Measurements from ENCODE around the gene ZNF335.
"Not testable (repeated sequence)": the region's sequence is repeated elsewhere in the genome, so short reads cannot be mapped to it uniquely, and the experiment has no call there.

ZNF335 gene

DNA sequence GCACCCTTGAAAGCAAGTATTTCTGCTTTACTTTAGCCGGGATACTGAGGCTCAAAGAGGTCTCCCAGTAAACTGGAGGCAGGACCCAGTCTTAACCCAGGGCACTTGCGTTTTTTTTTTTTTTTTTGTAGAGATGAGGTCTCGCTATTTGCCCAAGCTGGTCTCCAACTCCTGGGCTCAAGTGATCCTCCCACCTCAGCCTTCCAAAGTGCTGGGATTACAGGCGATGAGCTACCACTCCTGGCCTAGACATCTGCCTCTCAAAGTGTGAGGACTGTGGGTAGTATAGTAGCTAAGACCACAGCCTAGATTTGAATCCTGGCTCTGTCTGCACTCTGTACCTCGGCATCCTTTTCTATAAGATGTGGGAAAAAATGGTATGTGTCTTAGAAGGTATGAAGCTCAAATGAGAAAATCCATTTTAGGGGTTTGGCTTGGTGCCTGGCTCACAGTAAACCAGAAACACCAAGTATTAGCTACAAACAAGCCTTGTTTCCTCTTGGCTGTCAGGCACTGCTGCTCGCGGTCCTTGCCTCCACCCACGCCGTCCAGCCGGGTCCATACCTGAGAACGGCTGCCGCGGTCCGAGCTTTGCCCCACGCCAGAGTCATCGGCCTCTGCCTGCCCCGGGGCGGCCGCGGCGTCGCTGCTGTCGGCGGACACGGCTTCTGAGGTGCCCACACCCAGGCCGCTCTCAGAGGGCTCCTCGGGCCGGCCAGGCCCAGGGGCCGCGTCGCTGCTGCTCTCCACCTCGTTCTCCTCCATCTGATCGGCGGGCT is 1.2 kb downstream of the ZNF335 start:
- no peak for DNase-seq (ENCODE audit: low spot score)

DNA sequence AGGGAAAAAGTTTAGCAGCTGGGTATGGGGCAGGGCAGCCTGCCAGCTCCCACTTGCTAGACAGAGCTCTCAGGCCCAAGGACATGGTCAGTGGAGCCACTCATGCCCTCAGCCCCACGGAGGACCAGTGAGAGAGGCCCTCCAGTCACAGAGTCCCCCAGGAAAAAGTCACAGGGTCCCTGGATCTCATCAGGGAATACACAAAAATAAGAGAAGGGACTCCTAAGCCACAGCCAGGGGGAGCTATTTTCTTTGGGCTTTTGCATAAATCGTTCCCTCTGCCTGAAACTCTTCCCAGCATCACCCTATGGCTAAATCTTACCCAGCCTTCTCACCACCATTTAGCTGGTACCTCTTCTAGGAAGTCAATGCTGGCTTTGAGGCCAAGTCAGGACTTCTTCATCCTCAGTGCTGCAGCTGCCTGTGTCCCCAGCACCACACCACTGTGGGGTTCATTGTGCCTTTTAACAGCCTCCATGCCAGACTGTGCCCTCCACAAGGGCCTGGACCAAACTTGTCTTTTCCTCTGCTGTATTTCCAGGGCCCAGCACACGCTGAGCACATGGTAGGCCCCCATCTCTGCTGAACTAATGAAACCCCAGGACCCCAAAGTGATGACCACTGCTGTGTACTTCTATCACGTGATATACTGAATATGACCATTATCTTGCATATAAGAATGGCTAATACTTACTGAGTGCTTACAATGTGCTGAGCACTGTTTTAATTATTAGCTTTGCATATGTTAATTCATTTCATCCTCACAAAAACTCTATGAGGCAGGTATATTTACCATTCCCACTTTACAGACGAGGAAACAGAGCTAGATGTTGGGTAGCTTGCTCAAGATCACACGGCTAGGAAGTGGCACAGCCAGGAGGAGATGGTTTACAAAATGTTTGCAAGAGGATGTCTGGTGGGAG is 2.0 kb downstream of the ZNF335 start:
- peak; percentile 81 for DNase-seq (ENCODE audit: low spot score)

DNA sequence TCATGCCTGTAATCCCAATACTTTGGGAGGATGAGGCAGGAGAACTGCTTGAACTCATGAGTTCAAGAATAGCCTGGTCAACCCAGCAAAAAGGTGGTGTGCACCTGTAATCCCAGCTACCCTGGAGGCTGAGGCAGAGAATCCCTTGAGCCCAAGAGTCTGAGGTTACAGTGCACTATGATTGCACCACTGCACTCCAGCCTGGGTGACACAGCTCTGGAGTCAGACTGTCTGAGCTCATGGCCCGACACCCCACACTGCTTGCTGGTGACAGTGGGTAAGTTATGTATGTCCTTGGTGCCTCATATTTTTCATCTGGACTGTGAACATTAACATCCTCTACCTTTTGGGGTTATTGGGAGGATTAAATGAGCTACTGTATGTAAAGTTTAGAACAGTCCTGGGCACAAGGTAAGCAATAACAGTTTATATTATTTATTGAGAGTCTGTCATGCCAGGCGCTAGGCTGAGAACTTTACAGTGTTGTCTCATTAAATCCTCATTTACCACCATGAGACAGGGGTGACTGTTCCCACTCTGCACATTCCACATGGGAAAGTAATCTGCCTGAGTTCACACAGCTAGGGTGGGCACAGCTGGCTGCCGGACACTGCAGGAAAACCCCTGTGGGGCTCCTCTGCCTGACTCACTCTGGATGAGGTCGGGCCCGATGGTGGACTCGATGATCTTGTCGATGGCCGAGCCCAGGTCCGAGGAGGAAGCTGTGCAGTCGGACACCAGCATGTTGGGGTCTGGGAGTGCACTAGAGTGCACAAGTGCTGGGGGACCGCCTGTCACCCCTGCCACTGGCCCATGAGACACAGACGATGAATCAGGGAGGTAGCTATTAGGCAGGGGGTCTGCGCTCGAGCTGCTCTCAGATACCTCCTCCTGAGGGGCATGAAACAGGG is 2.9 kb downstream of the ZNF335 start:
- no peak for DNase-seq (ENCODE audit: low spot score)

DNA sequence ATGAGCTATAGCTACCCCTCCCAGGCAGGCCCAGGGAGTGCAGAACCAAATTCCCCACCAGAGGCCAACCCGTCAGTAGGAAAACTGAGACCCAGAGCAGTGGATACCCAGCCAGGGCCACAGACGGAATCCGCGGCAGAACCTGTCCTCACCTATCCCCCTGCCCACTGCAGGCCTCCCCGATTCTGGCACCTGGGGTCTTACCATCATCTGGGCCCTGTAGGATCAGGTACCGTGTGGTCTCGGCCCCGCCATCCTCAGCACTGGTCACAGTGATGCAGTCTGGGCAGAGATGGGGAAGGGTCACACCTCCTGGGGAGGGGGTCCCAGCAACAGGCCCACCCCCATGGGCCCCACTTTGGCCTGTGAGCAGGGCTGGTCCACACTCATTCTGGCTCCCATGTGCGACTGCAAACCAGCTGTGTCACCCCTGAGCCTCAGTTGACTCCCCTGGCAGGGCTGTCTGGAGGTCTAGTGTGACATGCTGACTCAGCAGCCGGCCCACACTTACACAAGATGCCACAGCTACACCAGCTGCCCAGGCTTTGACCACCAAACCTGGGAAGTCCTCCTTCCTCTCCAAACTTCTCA is 3.8 kb downstream of the ZNF335 start:
- no peak for DNase-seq (ENCODE audit: low spot score)

DNA sequence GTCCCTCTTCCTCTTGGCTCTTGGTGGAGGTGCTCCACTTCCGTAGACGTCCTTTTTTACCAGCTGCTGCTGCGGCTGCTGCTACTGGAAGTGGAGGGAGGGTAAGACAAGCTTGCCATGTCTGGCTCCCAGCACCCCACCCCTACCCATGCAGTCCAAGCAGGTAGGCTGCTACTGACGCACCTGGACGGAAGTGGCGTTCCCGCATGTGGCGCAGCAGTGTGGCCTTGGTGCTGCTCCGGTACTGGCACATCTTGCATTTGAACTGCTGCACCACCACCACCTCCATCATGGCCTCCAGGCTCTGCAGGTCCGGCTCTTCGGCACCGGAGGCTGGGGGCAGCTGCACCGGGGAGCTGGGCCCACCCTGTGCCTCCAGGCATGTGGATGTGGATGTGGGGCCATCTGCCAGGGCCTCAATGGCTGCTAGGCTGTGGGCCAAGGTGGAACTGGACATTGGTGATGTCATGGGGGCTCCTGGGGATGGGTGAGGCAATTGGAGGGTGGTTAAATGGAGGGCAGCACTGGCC is 4.4 kb downstream of the ZNF335 start:
- no peak for DNase-seq (ENCODE audit: low spot score)

DNA sequence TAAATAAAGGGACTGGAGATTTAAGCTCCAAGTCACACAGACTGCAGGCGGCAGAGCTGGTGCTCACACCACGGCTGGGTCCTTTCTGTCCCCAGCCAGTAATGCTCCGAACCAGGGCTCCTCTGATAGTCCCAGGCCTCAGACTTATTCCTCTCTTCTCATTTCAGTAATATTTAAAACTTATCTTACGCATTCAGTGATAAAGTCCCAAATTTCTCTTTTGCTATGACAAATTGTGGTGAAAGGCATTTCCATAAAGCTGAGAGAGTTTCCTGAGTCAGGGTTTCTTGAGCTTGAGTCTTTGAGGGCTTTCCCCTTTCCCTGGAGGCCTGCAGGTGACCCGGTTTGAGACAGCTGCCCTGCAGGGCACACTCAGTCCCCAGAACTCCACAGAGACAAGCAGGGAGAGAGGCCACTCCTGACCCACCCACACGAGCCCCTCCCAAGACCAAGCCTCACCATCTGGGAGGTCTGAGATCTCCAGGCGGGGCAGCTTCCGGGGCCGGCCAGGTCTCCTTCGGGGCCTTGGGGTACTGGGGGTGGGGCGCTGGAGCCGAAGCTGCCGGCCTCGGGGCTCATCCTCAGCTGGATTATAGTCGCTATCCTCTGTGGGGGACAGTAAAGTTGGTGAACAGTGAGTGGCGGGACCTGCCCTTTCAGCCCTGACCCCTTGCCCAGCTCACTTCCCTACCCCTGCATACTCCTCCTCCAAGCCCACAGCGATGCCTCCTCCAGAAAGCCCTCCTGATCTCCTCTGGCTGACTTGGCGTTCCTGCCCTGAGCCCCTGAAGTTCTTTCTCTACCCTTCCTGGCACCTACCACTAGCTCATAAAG is 6.6 kb downstream of the ZNF335 start:
- DNase-seq (ENCODE audit: low spot score), result no peak

DNA sequence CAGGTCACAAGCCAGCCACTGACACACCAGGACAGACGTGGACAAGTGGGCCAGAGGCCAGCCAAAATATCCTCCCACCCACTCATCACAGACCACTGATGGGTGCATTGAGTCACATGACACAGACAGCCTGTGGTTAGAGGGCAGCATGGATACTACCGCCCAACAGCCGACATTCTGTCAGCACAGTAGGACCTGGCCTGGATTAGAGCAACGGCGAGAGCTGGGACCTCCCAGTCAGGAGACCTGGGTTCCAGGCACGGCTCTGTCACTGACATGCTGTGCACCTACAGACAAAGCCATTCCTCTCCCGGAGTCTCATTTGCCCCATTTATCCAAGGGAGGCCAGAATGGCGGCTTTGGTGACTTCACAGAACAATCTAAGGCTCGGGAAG is 8.0 kb downstream of the ZNF335 start:
- no peak for DNase-seq (ENCODE audit: low spot score)

DNA sequence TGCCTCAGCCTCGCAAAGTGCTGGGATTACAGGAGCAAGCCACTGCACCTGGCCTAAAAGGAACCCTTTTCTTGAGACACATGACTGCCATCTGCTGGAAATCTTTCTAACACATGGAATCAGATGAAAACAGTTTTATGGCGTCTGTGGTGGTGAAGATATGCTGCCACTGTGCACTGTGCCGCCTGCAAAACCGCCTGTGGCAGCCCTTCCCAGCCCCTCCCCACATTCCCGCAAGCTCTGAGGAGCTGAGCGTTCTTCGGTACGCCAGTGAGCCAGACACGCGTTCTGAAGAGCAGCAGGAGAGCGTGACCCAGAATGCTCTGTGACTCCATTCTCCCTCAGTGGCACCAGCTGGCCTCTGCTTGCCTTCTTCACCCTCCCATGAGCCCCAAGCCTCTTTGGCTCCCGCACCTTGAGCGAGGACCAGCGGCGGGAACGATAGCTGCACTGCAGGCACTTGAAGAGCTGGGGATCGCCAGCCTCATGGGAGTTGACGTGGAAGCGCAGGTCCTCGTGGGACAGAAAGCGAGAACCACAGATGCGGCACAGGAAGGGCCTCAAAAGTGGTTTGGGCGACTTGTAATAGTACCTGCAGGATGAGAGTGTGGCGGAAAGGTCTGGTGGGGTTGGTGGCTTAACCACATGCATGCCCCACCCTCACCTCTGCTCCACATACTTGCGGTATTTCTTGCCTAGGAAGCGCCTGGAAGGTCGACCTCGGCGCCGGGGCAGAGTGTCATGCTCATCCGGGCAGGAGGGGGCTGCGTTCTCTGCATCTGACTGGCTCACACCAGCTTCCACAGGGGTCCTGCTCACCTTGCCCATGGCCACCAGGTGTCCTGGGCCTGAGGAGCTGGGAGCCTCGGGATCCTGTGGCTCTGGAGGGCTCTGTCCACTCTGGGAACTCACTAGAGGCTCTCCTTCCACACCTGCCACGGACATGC is 8.7 kb downstream of the ZNF335 start:
- peak; percentile 55 for DNase-seq (ENCODE audit: low spot score)

DNA sequence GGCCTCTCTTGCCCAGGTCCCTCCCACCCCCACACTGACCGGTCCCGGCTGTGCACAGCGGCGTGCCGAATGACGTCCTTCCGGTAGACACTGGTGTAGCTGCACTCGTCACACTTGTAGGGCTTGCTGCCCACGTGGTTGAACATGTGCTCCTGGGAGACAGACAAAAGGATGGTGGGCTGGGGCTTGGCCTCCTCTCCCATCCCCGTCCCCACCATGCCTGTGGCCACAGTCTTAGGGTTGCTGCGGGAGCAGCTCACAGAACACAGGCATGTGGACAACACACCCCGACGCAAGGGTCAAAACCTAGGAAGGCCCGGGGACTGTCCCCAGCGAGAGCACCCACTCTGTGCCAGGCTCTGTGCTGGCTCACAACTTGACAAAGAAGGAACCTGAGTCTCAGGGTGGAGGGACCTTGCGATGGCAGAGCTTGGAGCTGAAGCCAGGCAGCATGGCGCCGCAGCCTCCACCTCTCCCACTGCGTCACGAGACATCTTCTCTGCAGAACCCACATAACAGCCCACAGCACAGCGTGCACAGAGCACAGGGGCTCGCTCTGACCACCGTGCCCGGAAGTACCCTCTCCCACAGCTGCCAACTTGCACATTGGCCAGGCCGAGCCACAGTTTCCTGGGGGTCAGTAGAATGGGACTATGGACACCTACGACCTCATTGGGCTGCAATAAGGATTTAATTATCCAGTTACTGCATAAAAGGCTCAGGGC is 9.8 kb downstream of the ZNF335 start:
- no peak for DNase-seq (ENCODE audit: low spot score)

DNA sequence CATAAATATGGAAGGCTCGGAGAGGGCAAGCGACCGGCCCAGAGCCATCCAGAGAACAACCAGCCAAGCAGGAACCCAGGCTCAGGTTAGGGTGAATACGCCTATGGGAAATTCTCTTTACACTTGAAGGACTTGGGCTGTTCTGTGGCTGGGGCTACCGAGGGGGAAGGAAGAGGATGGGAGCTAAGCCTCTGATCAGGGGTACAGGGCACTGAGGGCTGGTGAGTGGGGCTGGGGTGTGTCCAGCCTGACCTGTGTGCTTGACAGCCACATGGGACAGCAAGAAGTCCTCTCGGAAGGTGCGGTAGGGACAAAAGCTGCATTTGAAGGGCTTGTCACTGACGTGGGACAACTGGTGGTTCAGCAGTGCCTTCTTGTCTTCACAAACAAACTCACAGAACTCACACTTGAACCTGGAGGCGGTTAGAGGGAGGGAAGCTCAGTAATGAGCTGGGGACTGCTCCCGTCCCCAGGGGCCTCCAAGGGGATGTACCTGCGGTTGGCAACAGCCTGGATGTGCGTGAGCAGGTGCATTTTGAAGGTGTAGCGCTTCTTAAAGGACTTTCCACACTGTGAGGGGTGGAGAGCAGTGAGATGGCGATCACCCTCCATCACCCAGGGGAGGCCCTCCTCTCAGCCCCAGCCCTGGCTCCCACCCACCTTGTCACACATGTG is 11.9 kb downstream of the ZNF335 start:
- DNase-seq (ENCODE audit: low spot score), result no peak

DNA sequence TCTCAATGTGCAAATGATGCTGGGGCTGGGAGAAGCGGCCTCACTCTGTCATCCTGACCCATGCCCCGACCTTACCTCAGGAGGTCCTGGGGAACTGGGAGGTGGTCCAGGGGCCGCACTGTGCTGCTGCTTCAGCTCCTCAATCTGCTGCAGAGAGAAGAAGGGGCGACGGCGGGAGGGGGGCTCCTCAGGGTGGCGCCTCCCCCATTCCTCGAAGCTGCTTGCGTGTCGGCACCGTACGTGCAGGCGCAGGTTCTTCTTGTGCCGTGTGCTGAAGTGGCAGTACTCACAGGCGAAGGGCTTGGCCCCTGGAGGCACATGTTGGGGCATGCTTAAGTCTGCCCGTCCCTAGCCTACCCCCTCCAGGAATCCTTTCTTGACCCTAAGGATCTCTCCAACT is 12.9 kb downstream of the ZNF335 start:
- no peak for DNase-seq (ENCODE audit: low spot score)

DNA sequence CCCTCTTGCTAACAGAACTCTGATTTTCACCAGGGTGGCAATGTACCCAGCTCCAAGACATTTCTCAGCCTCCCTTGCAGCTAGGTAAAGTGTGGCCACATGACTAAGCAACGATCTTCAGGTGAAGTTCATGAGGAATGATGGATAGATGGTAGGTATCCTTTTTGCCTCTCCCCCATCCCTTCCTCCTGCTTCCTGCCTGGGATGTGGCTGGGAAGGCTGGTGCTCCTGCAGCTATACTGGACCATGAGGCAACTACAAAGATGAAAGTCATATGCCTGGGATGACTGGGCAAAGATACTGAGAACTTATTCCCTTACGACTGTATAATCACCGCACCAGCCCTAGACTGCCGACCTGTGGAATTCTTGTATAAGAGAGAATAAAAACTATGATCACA is 13.4 kb downstream of the ZNF335 start:
- no peak for DNase-seq (ENCODE audit: low spot score)

DNA sequence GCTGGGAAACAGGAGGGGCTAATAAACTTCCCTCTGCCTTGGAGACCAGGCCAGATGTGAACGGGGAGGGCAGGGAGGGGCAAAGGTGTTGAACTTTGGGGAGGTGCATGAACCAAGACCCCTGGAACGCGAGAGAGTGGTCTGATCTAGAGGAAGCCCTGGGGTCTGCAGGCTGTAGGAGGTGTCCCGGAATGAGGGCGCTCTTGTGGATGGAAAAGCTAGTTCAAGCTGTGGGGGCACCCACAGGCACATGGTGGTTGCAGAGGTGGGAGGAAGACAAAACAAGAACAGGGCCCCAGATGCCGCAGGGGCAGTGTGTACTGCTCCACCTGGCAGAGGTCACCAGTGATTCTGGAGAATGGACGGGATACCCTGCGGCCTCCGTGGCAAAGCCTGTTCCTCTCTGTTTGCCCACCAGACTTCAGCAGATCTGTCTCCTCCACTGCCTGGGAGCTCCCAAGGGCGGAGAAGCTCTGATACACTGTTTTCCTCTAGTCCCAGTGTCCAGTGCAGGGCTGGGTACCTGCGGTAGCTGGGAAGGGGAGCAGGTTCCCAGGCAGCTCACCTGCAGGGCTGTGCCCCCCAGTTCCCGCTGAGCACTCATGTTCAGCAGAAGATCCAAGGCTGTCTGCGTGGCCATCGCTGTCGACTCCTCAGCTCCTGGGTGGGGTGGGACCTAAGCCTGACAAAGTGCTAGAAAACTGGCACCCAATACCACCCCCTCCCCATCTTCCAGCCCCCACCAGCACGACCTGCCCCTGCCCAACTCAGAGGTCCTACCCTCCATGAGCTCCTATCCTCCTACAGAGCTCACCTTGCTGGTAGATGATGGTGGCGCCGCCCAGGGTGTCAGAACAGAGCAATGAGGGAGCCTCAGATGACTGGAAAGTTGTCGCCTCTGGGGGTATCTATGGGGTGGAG is 14.7 kb downstream of the ZNF335 start:
- no peak for DNase-seq (ENCODE audit: low spot score)

DNA sequence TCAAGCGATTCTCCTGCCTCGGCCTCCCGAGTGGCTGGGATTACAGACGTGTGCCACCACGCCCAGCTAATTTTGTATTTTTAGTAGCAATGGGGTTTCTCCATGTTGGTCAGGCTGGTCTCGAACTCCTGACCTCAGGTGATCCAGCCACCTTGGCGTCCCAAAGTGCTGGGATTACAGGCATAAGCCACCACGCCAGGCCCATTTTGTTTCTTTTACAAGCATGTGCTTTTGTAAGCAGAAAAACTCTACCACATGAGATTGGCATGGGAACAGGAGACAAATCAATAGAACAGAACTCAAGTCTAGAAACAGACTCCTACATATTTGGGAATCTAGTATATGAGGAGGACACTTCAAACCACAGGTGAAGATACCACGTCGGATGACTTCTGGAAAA is 15.7 kb downstream of the ZNF335 start:
- not testable (repeated sequence) for DNase-seq (ENCODE audit: low spot score)

DNA sequence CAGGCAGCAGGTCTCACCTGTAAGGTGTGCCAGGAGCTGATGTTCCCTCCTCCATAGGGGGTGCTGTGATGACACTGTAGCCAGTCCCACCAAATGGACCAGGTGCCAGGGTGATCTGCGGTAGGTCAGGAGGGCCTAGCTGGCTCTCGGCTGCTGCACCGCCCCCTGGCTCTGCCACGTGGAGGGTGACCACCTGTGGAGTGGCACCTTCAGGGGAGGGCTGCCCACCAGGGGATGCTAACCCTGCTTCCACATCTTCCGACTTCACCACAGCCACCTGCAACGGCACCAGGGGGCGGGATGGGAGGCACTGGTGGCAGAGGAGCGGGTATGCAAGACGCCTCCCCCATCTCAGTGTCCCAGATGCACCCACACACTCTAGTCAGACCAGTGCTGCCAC is 18.3 kb downstream of the ZNF335 start:
- no peak for DNase-seq (ENCODE audit: low spot score)

DNA sequence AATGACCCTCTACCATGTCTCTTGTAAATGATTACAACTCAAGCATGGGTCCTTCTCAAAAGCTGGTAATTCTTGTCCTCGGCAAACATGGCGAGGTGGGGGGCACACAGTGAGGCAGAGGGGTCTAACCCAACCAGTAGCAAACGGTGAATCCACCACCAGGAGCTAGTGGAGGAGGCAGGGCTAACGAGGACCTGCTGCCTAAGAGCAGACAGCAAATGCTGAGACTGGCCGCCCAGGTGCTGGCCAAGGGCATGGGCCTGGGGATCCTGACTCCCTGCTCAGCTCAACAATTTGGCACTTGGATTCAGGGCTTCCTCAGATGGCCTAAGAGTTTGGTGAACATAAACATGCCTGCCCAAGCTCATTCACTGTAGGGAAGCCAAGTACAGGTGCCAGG is 19.1 kb downstream of the ZNF335 start:
- DNase-seq (ENCODE audit: low spot score), result no peak
